HK-2 (cell line): ENCODE data around the gene SIGLEC7.

ENCODE experiments used
- DNase-seq: peaks from one replicate; pipeline ENCODE4 v3.0.0-alpha.2; 2018; ENCODE audit not compliant: unreplicated experiment

The SIGLEC7 gene

GRCh38 chr19:51168564-51169282 lies 26.6 kb downstream of the SIGLEC7 start:
- DNase-seq, result no peak

- DNase-seq, result peak; percentile 63
Measured at GRCh38 chr19:51169283-51169918, 27.3 kb downstream of the SIGLEC7 start.

- DNase-seq, result no peak
Measured at GRCh38 chr19:51172223-51172622, 30.1 kb downstream of the SIGLEC7 start.

- DNase-seq, result no peak
Measured at GRCh38 chr19:51173681-51174080, 31.6 kb downstream of the SIGLEC7 start.

GRCh38 chr19:51179256-51179655 lies 37.2 kb downstream of the SIGLEC7 start:
- no peak for DNase-seq

- no peak for DNase-seq
Measured at GRCh38 chr19:51181377-51181912, 39.3 kb downstream of the SIGLEC7 start.

GRCh38 chr19:51181913-51182419 lies 39.9 kb downstream of the SIGLEC7 start:
- no peak for DNase-seq

- DNase-seq, result no peak
Measured at GRCh38 chr19:51183629-51184028, 41.5 kb downstream of the SIGLEC7 start.

GRCh38 chr19:51185069-51185867 lies 43.2 kb downstream of the SIGLEC7 start:
- no peak for DNase-seq

- no peak for DNase-seq
Measured at GRCh38 chr19:51185868-51186215, 43.7 kb downstream of the SIGLEC7 start.

GRCh38 chr19:51186323-51186722 lies 44.2 kb downstream of the SIGLEC7 start:
- DNase-seq, result no peak

- no peak for DNase-seq
Measured at GRCh38 chr19:51187395-51188226, 45.5 kb downstream of the SIGLEC7 start.

- DNase-seq, result no peak
Measured at GRCh38 chr19:51188227-51188559, 46.1 kb downstream of the SIGLEC7 start.

GRCh38 chr19:51192689-51193088 lies 50.6 kb downstream of the SIGLEC7 start:
- no peak for DNase-seq

GRCh38 chr19:51194527-51195315 lies 52.6 kb downstream of the SIGLEC7 start:
- DNase-seq, result no peak

GRCh38 chr19:51195316-51195586 lies 53.1 kb downstream of the SIGLEC7 start:
- no peak for DNase-seq

- no peak for DNase-seq
Measured at GRCh38 chr19:51195616-51196015, 53.5 kb downstream of the SIGLEC7 start.

- no peak for DNase-seq
Measured at GRCh38 chr19:51196181-51196580, 54.1 kb downstream of the SIGLEC7 start.

GRCh38 chr19:51198641-51199040 lies 56.5 kb downstream of the SIGLEC7 start:
- no peak for DNase-seq

GRCh38 chr19:51200071-51200666 lies 58.1 kb downstream of the SIGLEC7 start:
- DNase-seq, result no peak

GRCh38 chr19:51201712-51202111 lies 59.6 kb downstream of the SIGLEC7 start:
- no peak for DNase-seq
